ENCODE data around the gene MGAT5. TPM values are rescaled to one million over a fixed set of nuclear protein-coding genes. Genes with fewer than 3 reads are reported as not detected.

MGAT5 gene
- total RNA-seq, 2 experiments from 2014 or later = 11.6 to 13.0 TPM

- Mint-ChIP-seq H3K9me3 (no peaks in the 10 kb centered on the region), H3K27ac (no peak overlapping the region), H3K27me3 (ENCODE audit: low read depth) (no peaks in the 10 kb centered on the region), H3K36me3 (ENCODE audit: low read depth) (peaks cover 6% of the 10 kb centered on the region), H3K4me3 (no peak overlapping the region), H3K4me1 (ENCODE audit: low read depth) (no peaks in the 10 kb centered on the region)
- no peak for DNase-seq
- intact Hi-C loops (cut with micrococcal nuclease) = no loop called here
- CTCF ChIA-PET = interaction anchor here (0.6 to 1.2 kb wide), 2 partner anchors 10 to 260 kb away, joined by 3 to 4 read pairs; no protein-coding TSS in a partner anchor
Observed at GRCh38 chr2:134441153-134441863, 187.4 kb downstream of the MGAT5 start.

GRCh38 chr2:134443814-134444480, 190.1 kb downstream of the MGAT5 start:
- CTCF ChIA-PET = interaction anchor here (0.7 to 1.7 kb wide), 2 partner anchors 31 to 174 kb away, joined by 3 read pairs; no protein-coding TSS in a partner anchor
- Mint-ChIP-seq H3K36me3 (ENCODE audit: low read depth) (peaks cover 4% of the 10 kb centered on the region), H3K4me1 (ENCODE audit: low read depth) (no peaks in the 10 kb centered on the region), H3K9me3 (no peaks in the 10 kb centered on the region), H3K4me3 (no peak overlapping the region), H3K27ac (no peak overlapping the region), H3K27me3 (ENCODE audit: low read depth) (no peaks in the 10 kb centered on the region)
- intact Hi-C loops (cut with micrococcal nuclease) = no loop called here
- no peak for DNase-seq

- Mint-ChIP-seq H3K4me1 (ENCODE audit: low read depth) (no peaks in the 10 kb centered on the region), H3K36me3 (ENCODE audit: low read depth) (peaks cover 3% of the 10 kb centered on the region), H3K27ac (no peak overlapping the region), H3K4me3 (no peak overlapping the region), H3K27me3 (ENCODE audit: low read depth) (no peaks in the 10 kb centered on the region), H3K9me3 (no peaks in the 10 kb centered on the region)
- intact Hi-C loops (cut with micrococcal nuclease) = no loop called here
- DNase-seq = no peak
- CTCF ChIA-PET = no interaction called here
Observed at GRCh38 chr2:134445116-134445515, 191.2 kb downstream of the MGAT5 start.

- peaks cover 3% of the 10 kb centered on the region for H3K36me3 Mint-ChIP-seq (ENCODE audit: low read depth)
Observed at GRCh38 chr2:134445985-134446382, 192.1 kb downstream of the MGAT5 start.

GRCh38 chr2:134446383-134447017, 192.6 kb downstream of the MGAT5 start:
- Mint-ChIP-seq H3K36me3 (ENCODE audit: low read depth) (peaks cover 3% of the 10 kb centered on the region), H3K4me3 (no peak overlapping the region), H3K27me3 (ENCODE audit: low read depth) (no peaks in the 10 kb centered on the region), H3K4me1 (ENCODE audit: low read depth) (no peaks in the 10 kb centered on the region), H3K9me3 (no peaks in the 10 kb centered on the region), H3K27ac (no peak overlapping the region)
- no peak for DNase-seq
- intact Hi-C loops (cut with micrococcal nuclease) = no loop called here
- CTCF ChIA-PET = no interaction called here

More at GRCh38 chr2:134445985-134446382, 192.1 kb downstream of the MGAT5 start:
- H3K4me1 Mint-ChIP-seq (ENCODE audit: low read depth) = no peaks in the 10 kb centered on the region
- intact Hi-C loops (cut with micrococcal nuclease) = no loop called here
- no peak overlapping the region for H3K27ac Mint-ChIP-seq
- no peak overlapping the region for H3K4me3 Mint-ChIP-seq
- H3K27me3 Mint-ChIP-seq (ENCODE audit: low read depth) = no peaks in the 10 kb centered on the region
- no peaks in the 10 kb centered on the region for H3K9me3 Mint-ChIP-seq
- no peak for DNase-seq
- CTCF ChIA-PET = no interaction called here

- Mint-ChIP-seq H3K4me1 (ENCODE audit: low read depth) (no peaks in the 10 kb centered on the region), H3K9me3 (no peaks in the 10 kb centered on the region), H3K27me3 (ENCODE audit: low read depth) (no peaks in the 10 kb centered on the region), H3K4me3 (no peak overlapping the region), H3K27ac (no peak overlapping the region), H3K36me3 (ENCODE audit: low read depth) (peaks cover 1% of the 10 kb centered on the region)
- intact Hi-C loops (cut with micrococcal nuclease) = no loop called here
- CTCF ChIA-PET = no interaction called here
- DNase-seq = no peak
Observed at GRCh38 chr2:134447669-134448068, 193.8 kb downstream of the MGAT5 start.

- intact Hi-C loops (cut with micrococcal nuclease) = no loop called here
- DNase-seq = no peak
- CTCF ChIA-PET = interaction anchor here (1.3 to 3.6 kb wide), 2 partner anchors 30 to 332 kb away, joined by 3 to 28 read pairs; no protein-coding TSS in a partner anchor
- Mint-ChIP-seq H3K36me3 (ENCODE audit: low read depth) (peaks cover 1% of the 10 kb centered on the region), H3K4me1 (ENCODE audit: low read depth) (no peaks in the 10 kb centered on the region), H3K9me3 (no peaks in the 10 kb centered on the region), H3K4me3 (no peak overlapping the region), H3K27me3 (ENCODE audit: low read depth) (no peaks in the 10 kb centered on the region), H3K27ac (no peak overlapping the region)
Observed at GRCh38 chr2:134448650-134449049, 194.8 kb downstream of the MGAT5 start.

- H3K9me3 Mint-ChIP-seq = no peaks in the 10 kb centered on the region
- H3K4me1 Mint-ChIP-seq (ENCODE audit: low read depth) = no peaks in the 10 kb centered on the region
- CTCF ChIA-PET = interaction anchor here (1.3 to 4.2 kb wide), 4 partner anchors 12 to 332 kb away, joined by 3 to 28 read pairs (median 12); no protein-coding TSS in a partner anchor
- no peak overlapping the region for H3K4me3 Mint-ChIP-seq
- no peaks in the 10 kb centered on the region for H3K27me3 Mint-ChIP-seq (ENCODE audit: low read depth)
- H3K27ac Mint-ChIP-seq = no peak overlapping the region
- no peak for DNase-seq
- H3K36me3 Mint-ChIP-seq (ENCODE audit: low read depth) = peaks cover 1% of the 10 kb centered on the region
- intact Hi-C loops (cut with micrococcal nuclease) = no loop called here
Observed at GRCh38 chr2:134449157-134449556, 195.3 kb downstream of the MGAT5 start.

GRCh38 chr2:134449751-134450513, 196.1 kb downstream of the MGAT5 start:
- H3K27ac Mint-ChIP-seq = no peak overlapping the region
- CTCF ChIA-PET = interaction anchor here (0.6 to 4.2 kb wide), 15 partner anchors 10 to 468 kb away, joined by 3 to 28 read pairs (median 4); no protein-coding TSS in a partner anchor
- H3K9me3 Mint-ChIP-seq = no peaks in the 10 kb centered on the region
- H3K27me3 Mint-ChIP-seq (ENCODE audit: low read depth) = no peaks in the 10 kb centered on the region
- intact Hi-C loops (cut with micrococcal nuclease) = loop anchor here (5.0 kb wide), 1 partner anchor 257 kb away; no protein-coding TSS in a partner anchor
- H3K4me3 Mint-ChIP-seq = no peak overlapping the region
- DNase-seq = no peak
- peaks cover 1% of the 10 kb centered on the region for H3K36me3 Mint-ChIP-seq (ENCODE audit: low read depth)
- no peaks in the 10 kb centered on the region for H3K4me1 Mint-ChIP-seq (ENCODE audit: low read depth)

- no peaks in the 10 kb centered on the region for H3K9me3 Mint-ChIP-seq
- no peaks in the 10 kb centered on the region for H3K27me3 Mint-ChIP-seq (ENCODE audit: low read depth)
- H3K4me3 Mint-ChIP-seq = no peak overlapping the region
- H3K27ac Mint-ChIP-seq = no peak overlapping the region
- H3K36me3 Mint-ChIP-seq (ENCODE audit: low read depth) = peaks cover 1% of the 10 kb centered on the region
- H3K4me1 Mint-ChIP-seq (ENCODE audit: low read depth) = no peaks in the 10 kb centered on the region
- no peak for DNase-seq
- intact Hi-C loops (cut with micrococcal nuclease) = loop anchor here (1.0 to 5.0 kb wide), 4 partner anchors 256 to 567 kb away; no protein-coding TSS in a partner anchor
- CTCF ChIA-PET = interaction anchor here (0.6 to 4.2 kb wide), 32 partner anchors 9 to 1569 kb away, joined by 3 to 28 read pairs (median 4); no protein-coding TSS in a partner anchor
Observed at GRCh38 chr2:134451347-134451630, 197.4 kb downstream of the MGAT5 start.

- Mint-ChIP-seq H3K36me3 (ENCODE audit: low read depth) (peaks cover 1% of the 10 kb centered on the region), H3K4me3 (no peak overlapping the region), H3K9me3 (no peaks in the 10 kb centered on the region), H3K4me1 (ENCODE audit: low read depth) (no peaks in the 10 kb centered on the region), H3K27ac (no peak overlapping the region), H3K27me3 (ENCODE audit: low read depth) (no peaks in the 10 kb centered on the region)
- CTCF ChIA-PET = interaction anchor here (0.8 to 4.2 kb wide), 28 partner anchors 8 to 565 kb away, joined by 3 to 28 read pairs (median 4); no protein-coding TSS in a partner anchor
- no peak for DNase-seq
- intact Hi-C loops (cut with micrococcal nuclease) = loop anchor here (5.0 kb wide), 1 partner anchor 255 kb away; no protein-coding TSS in a partner anchor
Observed at GRCh38 chr2:134452042-134452733, 198.3 kb downstream of the MGAT5 start.

Measured in activated naive CD4-positive, alpha-beta T cell treated with anti-CD3 and anti-CD28 coated beads for 36 hours (primary cell).